Mucosa of descending colon (tissue), 3 donors: ENCODE measurements around the gene UBXN4. TPM values are rescaled to one million over a fixed set of nuclear protein-coding genes. Genes with fewer than 3 reads are reported as not detected.
"Not testable (repeated sequence)": the region's sequence is repeated elsewhere in the genome, so short reads cannot be mapped to it uniquely, and the experiment has no call there.

Experiments used
- ATAC-seq: fragments of 200-7000 bp; cut with Tn5 transposase; one replicate; pipeline ENCODE4 v1.9.1; 2020; ENCODE audit warnings: mild to moderate bottlenecking, moderate library complexity
- DNase-seq, 3 donors: peaks; one replicate each; pipeline ENCODE4 v3.0.0-alpha.2; 2020
- H3K36me3 ChIP-seq: fragments of 200-600 bp; one replicate; pipeline ENCODE4 v1.8.0; 2021; ENCODE audit warnings: low read depth, mild to moderate bottlenecking
- H3K4me1 ChIP-seq: fragments of 200-600 bp; one replicate; pipeline ENCODE4 v1.8.0; 2021; ENCODE audit warnings: low read depth, mild to moderate bottlenecking
- H3K4me3 ChIP-seq: fragments of 200-600 bp; one replicate; pipeline ENCODE4 v1.8.0; 2021; ENCODE audit warnings: mild to moderate bottlenecking
- H3K9me3 ChIP-seq: fragments of 200-600 bp; one replicate; pipeline ENCODE4 v1.8.0; 2021; ENCODE audit warnings: mild to moderate bottlenecking
- CTCF ChIP-seq: fragments of 200-600 bp; IDR thresholded peaks from one replicate; pipeline ENCODE4 v1.8.0; 2022; ENCODE audit warnings: antibody characterized with exemption, mild to moderate bottlenecking
- intact Hi-C, 2 donors: fragments of 100-400 bp; cut with DNase I in 1 of 2; cut with micrococcal nuclease in 1 of 2; formaldehyde crosslinking; loops; one replicate each; pipeline versions ENCODE4 v1.11.0 to v1.11.1; 2022; cut with DNase I, micrococcal nuclease
- total RNA-seq, 3 donors: library from RNA; stranded (reverse); fragmentation: NEBNext Ultra II Directional in 2 of 3; extraction: Animal tissue kit (Norgen Biotek cat#: 25700) in 2 of 3; gene quantifications; one replicate each; pipeline versions ENCODE4 v1.2.1 to v1.2.4, GENCODE V29; 2021 to 2023
- donor health status: DM: no; HTN: no; CAD: no; lungs with moderate emphysema.
- donor health status: DM: no; HTN: no; CAD: no.
- donor health status: DM: no; HTN: yes; CAD: no.

UBXN4 gene
- total RNA-seq, 3 donors from 2014 or later = 87.8 to 110 (median 94.9) TPM

DNA sequence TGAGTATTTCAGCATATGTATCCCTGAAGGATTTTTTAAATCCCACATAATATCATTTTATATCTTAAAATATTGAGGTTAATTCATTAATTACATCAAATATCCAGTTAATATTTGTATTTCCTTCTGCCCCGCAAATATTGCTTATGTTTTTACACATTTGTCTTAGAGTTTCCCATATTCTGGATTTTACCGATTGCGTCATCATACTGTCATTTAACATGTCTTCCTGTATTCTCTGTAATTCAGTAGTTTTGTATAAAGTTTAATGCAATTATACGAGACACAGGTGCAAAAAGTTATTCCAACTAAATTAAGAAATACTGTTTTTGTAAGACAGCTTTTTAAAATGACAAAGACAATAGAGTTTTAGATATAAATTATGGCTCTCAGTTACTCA, 33.5 kb upstream of the UBXN4 start:
- no peaks in the 10 kb centered on the region for H3K9me3 ChIP-seq
- TF ChIP-seq CTCF = no peak
- H3K4me3 ChIP-seq = no peak overlapping the region
- no peak for ATAC-seq
- no peak for DNase-seq
- no peaks in the 10 kb centered on the region for H3K36me3 ChIP-seq
- intact Hi-C loops = loop anchor here in 1 of 2 donors (10.0 kb wide), 1 partner anchor 703 kb away; no protein-coding TSS in a partner anchor
- H3K4me1 ChIP-seq = no peaks in the 10 kb centered on the region

GRCh38 chr2:135709992-135710391, 31.7 kb upstream of the UBXN4 start:
- Histone ChIP-seq H3K9me3 (no peaks in the 10 kb centered on the region), H3K4me3 (no peak overlapping the region), H3K4me1 (no peaks in the 10 kb centered on the region), H3K36me3 (no peaks in the 10 kb centered on the region)
- peak; percentile 73 for ATAC-seq
- peak in 2 of 3 donors; percentile 65 to 67 for DNase-seq
- intact Hi-C loops = loop anchor here (10.0 kb wide), 1 partner anchor 705 kb away; no protein-coding TSS in a partner anchor
- TF ChIP-seq CTCF = peak; percentile 77

GRCh38 chr2:135715086-135715485, 26.6 kb upstream of the UBXN4 start:
- H3K36me3 ChIP-seq, ATAC-seq, H3K4me3 ChIP-seq, DNase-seq, H3K4me1 ChIP-seq, H3K9me3 ChIP-seq: not testable (repeated sequence)
- intact Hi-C loops = loop anchor here in 1 of 2 donors (10.0 kb wide), 1 partner anchor 710 kb away; no protein-coding TSS in a partner anchor

GRCh38 chr2:135728064-135728743, 13.5 kb upstream of the UBXN4 start:
- Histone ChIP-seq H3K4me1 (no peaks in the 10 kb centered on the region), H3K36me3 (no peaks in the 10 kb centered on the region), H3K9me3 (no peaks in the 10 kb centered on the region), H3K4me3 (no peak overlapping the region)
- ATAC-seq = no peak
- no peak for TF ChIP-seq CTCF
- DNase-seq = no peak
- intact Hi-C loops = no loop called here

GRCh38 chr2:135732561-135732960, 9.1 kb upstream of the UBXN4 start:
- DNase-seq (no peak), ATAC-seq (no peak)
- Histone ChIP-seq H3K4me1 (no peaks in the 10 kb centered on the region), H3K4me3 (no peak overlapping the region), H3K9me3 (no peaks in the 10 kb centered on the region), H3K36me3 (no peaks in the 10 kb centered on the region)
- no peak for TF ChIP-seq CTCF
- intact Hi-C loops = no loop called here

GRCh38 chr2:135733045-135733444, 8.6 kb upstream of the UBXN4 start:
- Histone ChIP-seq H3K9me3 (no peaks in the 10 kb centered on the region), H3K4me3 (no peak overlapping the region), H3K4me1 (no peaks in the 10 kb centered on the region), H3K36me3 (no peaks in the 10 kb centered on the region)
- intact Hi-C loops = no loop called here
- ATAC-seq = no peak
- DNase-seq = no peak
- no peak for TF ChIP-seq CTCF
